Osteoblast (primary cell): Measurements from ENCODE around the gene GLO1. TPM values are rescaled to one million over a fixed set of nuclear protein-coding genes. Genes with fewer than 3 reads are reported as not detected.

ENCODE experiments used
- DNase-seq: peaks from one replicate; pipeline ENCODE4 v3.0.0; 2011; ENCODE audit warnings: low spot score, mixed read lengths; ENCODE audit not compliant: insufficient read length; ENCODE audit errors: missing footprints
- H2AFZ ChIP-seq: 2 replicates; pipeline ENCODE4 v1.6.0; 2011; ENCODE audit warnings: mild to moderate bottlenecking, low read length
- H3K27ac ChIP-seq: 2 replicates; pipeline ENCODE4 v1.5.1; 2011; ENCODE audit warnings: mild to moderate bottlenecking, low read depth, low read length, moderate library complexity
- H3K27me3 ChIP-seq: 2 replicates; pipeline ENCODE4 v1.6.0; 2012; ENCODE audit warnings: mild to moderate bottlenecking, control low read depth, inconsistent platforms, low read length, moderate library complexity; ENCODE audit not compliant: insufficient read depth
- H3K36me3 ChIP-seq: 2 replicates; pipeline ENCODE4 v1.5.1; 2011; ENCODE audit warnings: mild to moderate bottlenecking, low read length, control low read depth, moderate library complexity; ENCODE audit not compliant: insufficient read depth
- H3K4me1 ChIP-seq: 2 replicates; pipeline ENCODE4 v1.5.1; 2011; ENCODE audit warnings: mild to moderate bottlenecking, low read length, control low read depth, moderate library complexity; ENCODE audit not compliant: insufficient read depth
- H3K4me2 ChIP-seq: 2 replicates; pipeline ENCODE4 v1.6.0; 2011; ENCODE audit warnings: mild to moderate bottlenecking, low read length; ENCODE audit not compliant: insufficient read depth
- H3K4me3 ChIP-seq: fragments of 200-600 bp; sonication (generic); 3 replicates; pipeline ENCODE4 v1.5.1; 2012; ENCODE audit warnings: mild to moderate bottlenecking, low read length, inconsistent platforms; ENCODE audit not compliant: insufficient read depth
- H3K79me2 ChIP-seq: 2 replicates; pipeline ENCODE4 v1.6.0; 2012; ENCODE audit warnings: mild to moderate bottlenecking, low read length, control low read depth, inconsistent platforms; ENCODE audit not compliant: insufficient read depth
- H3K9me3 ChIP-seq: 2 replicates; pipeline ENCODE4 v1.5.1; 2011; ENCODE audit warnings: low read depth, low read length, control low read depth
- H4K20me1 ChIP-seq: 2 replicates; pipeline ENCODE4 v1.6.0; 2012; ENCODE audit warnings: mild to moderate bottlenecking, low read length, control low read depth; ENCODE audit not compliant: insufficient read depth
- total RNA-seq: library from RNA; depleted of rRNA; stranded (reverse); fragments of >200 nt; gene quantifications from 2 replicates; pipeline ENCODE4 v1.2.3, GENCODE V29; 2012
- TF ChIP-seq, protein P1 (sequence below): IDR thresholded peaks from 2 replicates; pipeline ENCODE4 v1.5.1; 2011; ENCODE audit warnings: mild to moderate bottlenecking, low read depth, low read length, moderate library complexity; ENCODE audit errors: extremely low read depth

GLO1 gene
- total RNA-seq, 1 donor: 101 TPM

DNA sequence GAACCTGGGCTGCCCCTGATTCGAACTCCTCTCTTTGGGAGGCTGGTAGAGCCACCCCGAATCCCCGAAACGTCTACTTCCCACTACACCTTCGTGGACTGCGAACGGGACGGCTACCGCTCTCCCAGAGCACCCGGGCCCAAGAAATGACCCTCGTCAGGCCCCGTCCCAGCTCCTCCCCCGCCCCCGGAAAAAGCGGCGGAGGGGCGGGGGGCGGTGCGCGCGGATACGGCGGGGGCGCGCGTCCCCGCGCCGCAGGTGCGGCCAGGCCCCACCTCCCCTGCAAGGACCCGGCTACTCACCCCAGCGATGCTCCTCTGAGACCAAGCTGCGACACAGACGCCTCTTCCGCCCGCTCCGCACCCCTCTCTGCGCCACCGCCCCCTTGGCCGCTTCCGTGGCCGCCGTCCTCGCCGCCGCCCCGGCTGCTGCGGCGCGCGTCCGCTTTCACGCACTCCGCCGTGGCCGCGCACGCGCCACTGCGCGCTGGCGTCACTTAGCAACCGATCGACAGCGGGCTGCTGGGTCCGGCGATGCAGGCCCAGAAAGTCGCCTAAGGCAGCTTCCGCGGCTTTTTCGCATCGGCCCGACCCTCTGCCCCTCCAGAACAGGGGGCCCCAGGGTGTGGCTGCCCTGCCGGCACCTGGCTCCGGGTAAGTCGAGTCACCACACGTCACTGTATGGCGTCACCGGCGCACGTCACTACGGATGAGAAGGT is 63.3 kb downstream of the GLO1 start, which contains the start of gene BTBD9:
BTBD9 (minus strand) TSS at position 432 of the 718 bp plus-strand sequence.
- Histone ChIP-seq H3K4me3 (peak within 1 kb of the TSS; percentile 96), H3K4me2 (peak within 1 kb of the TSS; percentile 84), H4K20me1 (peaks cover 7% of the 10 kb centered on the region), H3K79me2 (peaks cover 56% of the 10 kb centered on the region), H3K27ac (peak within 1 kb of the TSS; percentile 97), H3K9me3 (no peaks in the 10 kb centered on the region), H2AFZ (peak within 1 kb of the TSS; percentile 99), H3K4me1 (peaks cover 12% of the 10 kb centered on the region), H3K27me3 (no peaks in the 10 kb centered on the region), H3K36me3 (no peaks in the 10 kb centered on the region)
- peak; percentile 95 for DNase-seq
- TF ChIP-seq, protein P1, sequence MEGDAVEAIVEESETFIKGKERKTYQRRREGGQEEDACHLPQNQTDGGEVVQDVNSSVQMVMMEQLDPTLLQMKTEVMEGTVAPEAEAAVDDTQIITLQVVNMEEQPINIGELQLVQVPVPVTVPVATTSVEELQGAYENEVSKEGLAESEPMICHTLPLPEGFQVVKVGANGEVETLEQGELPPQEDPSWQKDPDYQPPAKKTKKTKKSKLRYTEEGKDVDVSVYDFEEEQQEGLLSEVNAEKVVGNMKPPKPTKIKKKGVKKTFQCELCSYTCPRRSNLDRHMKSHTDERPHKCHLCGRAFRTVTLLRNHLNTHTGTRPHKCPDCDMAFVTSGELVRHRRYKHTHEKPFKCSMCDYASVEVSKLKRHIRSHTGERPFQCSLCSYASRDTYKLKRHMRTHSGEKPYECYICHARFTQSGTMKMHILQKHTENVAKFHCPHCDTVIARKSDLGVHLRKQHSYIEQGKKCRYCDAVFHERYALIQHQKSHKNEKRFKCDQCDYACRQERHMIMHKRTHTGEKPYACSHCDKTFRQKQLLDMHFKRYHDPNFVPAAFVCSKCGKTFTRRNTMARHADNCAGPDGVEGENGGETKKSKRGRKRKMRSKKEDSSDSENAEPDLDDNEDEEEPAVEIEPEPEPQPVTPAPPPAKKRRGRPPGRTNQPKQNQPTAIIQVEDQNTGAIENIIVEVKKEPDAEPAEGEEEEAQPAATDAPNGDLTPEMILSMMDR: no peak

DNA sequence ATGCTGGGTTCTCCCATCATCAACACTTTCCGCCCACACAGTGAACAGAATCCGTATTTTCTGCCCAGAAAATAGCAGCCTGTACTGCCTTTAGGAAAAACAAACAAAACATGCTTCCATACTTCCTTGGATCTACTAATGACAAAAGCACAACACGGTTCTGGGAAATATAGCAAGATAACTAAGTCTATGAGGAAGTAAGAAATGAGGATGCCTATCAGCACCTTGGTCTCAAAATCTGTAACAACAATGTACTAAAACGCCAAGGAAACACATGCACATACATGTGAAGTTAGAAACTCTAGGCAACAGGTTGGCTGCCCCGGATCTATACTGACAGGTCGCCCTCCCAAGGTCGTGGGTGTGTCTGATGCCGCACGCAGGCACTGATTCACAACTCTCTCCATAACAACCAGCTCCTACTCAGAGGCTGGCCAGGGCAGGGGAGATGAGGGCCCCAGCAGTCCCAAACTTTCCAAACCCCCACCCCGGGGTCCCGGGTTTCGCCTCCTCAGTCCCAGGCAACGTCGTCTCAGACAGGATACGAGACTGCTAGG is 63.9 kb downstream of the GLO1 start:
- Histone ChIP-seq H3K9me3 (no peaks in the 10 kb centered on the region), H3K4me3 (peak overlapping the region; percentile 96), H3K27me3 (no peaks in the 10 kb centered on the region), H3K27ac (peak overlapping the region; percentile 97), H3K36me3 (no peaks in the 10 kb centered on the region), H3K79me2 (peaks cover 61% of the 10 kb centered on the region), H4K20me1 (peaks cover 7% of the 10 kb centered on the region), H3K4me1 (peaks cover 12% of the 10 kb centered on the region), H3K4me2 (peak overlapping the region; percentile 84), H2AFZ (peak overlapping the region; percentile 99)
- peak; percentile 91 for DNase-seq
- TF ChIP-seq, protein P1: no peak

DNA sequence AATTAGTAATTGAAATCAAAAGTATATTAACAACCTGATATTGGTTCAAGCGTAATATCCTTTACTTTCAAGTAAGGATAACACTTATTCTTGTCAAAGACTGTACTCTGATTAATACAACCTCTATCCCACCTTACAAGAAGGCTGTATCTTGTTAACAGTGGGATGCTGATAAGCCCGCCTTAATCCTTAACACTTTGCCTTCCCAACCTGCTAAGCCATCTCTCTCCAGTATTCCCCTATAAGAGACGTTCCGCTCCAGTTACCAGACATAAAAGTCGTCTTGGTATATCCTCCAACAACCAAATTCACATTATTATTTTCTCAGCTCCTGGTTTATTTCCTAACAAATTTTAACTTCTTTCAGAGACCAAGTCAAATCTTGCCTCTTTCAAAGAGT is 65.2 kb downstream of the GLO1 start:
- DNase-seq: no peak
- TF ChIP-seq, protein P1: no peak
- H3K4me2 ChIP-seq: no peak overlapping the region
- H3K36me3 ChIP-seq: no peaks in the 10 kb centered on the region
- H3K27me3 ChIP-seq: no peaks in the 10 kb centered on the region
- H3K4me1 ChIP-seq: peaks cover 12% of the 10 kb centered on the region
- H3K79me2 ChIP-seq: peaks cover 73% of the 10 kb centered on the region
- H3K27ac ChIP-seq: no peak overlapping the region
- no peaks in the 10 kb centered on the region for H3K9me3 ChIP-seq
- H3K4me3 ChIP-seq: no peak overlapping the region
- H2AFZ ChIP-seq: no peak overlapping the region
- peaks cover 7% of the 10 kb centered on the region for H4K20me1 ChIP-seq

DNA sequence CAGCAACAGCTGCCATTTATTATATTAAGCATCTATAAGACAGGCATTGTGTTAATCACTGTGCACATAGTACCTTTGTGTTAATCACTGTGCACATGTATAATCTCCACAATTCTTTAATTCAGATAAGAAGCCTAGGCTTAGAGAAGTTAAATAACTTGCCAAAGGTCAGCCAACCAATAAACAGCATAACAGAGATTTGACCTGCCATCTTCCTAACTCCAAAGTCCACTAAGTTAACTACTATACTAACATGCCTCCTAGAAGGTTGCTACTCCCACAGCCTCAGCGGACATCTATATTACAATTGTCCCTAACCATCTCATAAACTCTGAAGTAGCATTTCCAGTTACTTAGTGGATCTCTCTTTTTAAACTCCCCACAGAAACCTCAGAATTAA is 66.9 kb downstream of the GLO1 start:
- Histone ChIP-seq H3K4me2 (no peak overlapping the region), H3K27ac (no peak overlapping the region), H2AFZ (no peak overlapping the region), H3K36me3 (no peaks in the 10 kb centered on the region), H4K20me1 (peaks cover 9% of the 10 kb centered on the region), H3K79me2 (peaks cover 78% of the 10 kb centered on the region), H3K9me3 (no peaks in the 10 kb centered on the region), H3K4me3 (no peak overlapping the region), H3K27me3 (no peaks in the 10 kb centered on the region), H3K4me1 (peaks cover 11% of the 10 kb centered on the region)
- DNase-seq: no peak
- TF ChIP-seq, protein P1: no peak
